HEK293 (cell line): ENCODE data around the gene BBS7.

Experiments
- CTCF ChIA-PET: fragments of 350-600 bp; formaldehyde crosslinking; extraction: SDS; loops from one replicate; lab custom pipeline; 2021; ENCODE audit warnings: antibody characterized with exemption; lab: Yijun Ruan, JAX
- POLR2A ChIA-PET: fragments of 300-600 bp; formaldehyde crosslinking; extraction: SDS; loops from one replicate; lab custom pipeline; 2020; ENCODE audit warnings: antibody characterized with exemption, inconsistent platforms; lab: Yijun Ruan, JAX
- H3K27ac ChIP-seq: fragments of 200-500 bp; sonication (Bioruptor generic); 2 replicates; pipeline ENCODE4 v1.5.1; 2014; ENCODE audit warnings: low read depth, low read length, control low read depth, inconsistent platforms; ENCODE audit errors: extremely low read depth
- H3K36me3 ChIP-seq, 2 experiments: fragments of 200-500 bp in 1 of 2; sonication (Bioruptor generic) in 1 of 2; 1 replicate in 1 of 2; 2 replicates in 1 of 2; pipeline ENCODE4 v1.5.1; 2014 to 2017; ENCODE audit warnings: inconsistent platforms in 2 of 2, low read length in 2 of 2; ENCODE audit not compliant: control insufficient read depth in 2 of 2, insufficient read depth in 1 of 2
- H3K4me1 ChIP-seq: fragments of 200-500 bp; sonication (Bioruptor generic); 2 replicates; pipeline ENCODE4 v1.5.1; 2014; ENCODE audit warnings: mild to moderate bottlenecking, low read length, inconsistent platforms; ENCODE audit not compliant: control insufficient read depth, insufficient read depth
- H3K4me3 ChIP-seq: 2 replicates; pipeline ENCODE4 v1.5.1; 2011; ENCODE audit warnings: low read depth, mild to moderate bottlenecking, control low read depth, low read length, moderate library complexity
- H3K9me3 ChIP-seq: fragments of 200-500 bp; sonication (Bioruptor generic); 2 replicates; pipeline ENCODE4 v1.5.1; 2014; ENCODE audit warnings: low read depth, low read length, inconsistent platforms; ENCODE audit not compliant: control insufficient read depth, insufficient read depth
- ATF2 ChIP-seq: fragments of 450-650 bp; formaldehyde crosslinking; IDR thresholded peaks from 2 replicates; pipeline ENCODE4 v1.5.1; 2016; ENCODE audit warnings: missing biosample characterization, missing genetic modification characterization, low read depth
- BCL6B ChIP-seq: fragments of 450-650 bp; formaldehyde crosslinking; IDR thresholded peaks from 2 replicates; pipeline ENCODE4 v1.5.1; 2017; ENCODE audit warnings: missing biosample characterization, missing genetic modification characterization
- KLF7 ChIP-seq: fragments of 450-650 bp; formaldehyde crosslinking; IDR thresholded peaks from 2 replicates; pipeline ENCODE4 v1.5.1; 2016; ENCODE audit warnings: missing biosample characterization, missing genetic modification characterization, borderline replicate concordance
- PATZ1 ChIP-seq: fragments of 450-650 bp; formaldehyde crosslinking; IDR thresholded peaks from 2 replicates; pipeline ENCODE4 v1.5.1; 2016; ENCODE audit warnings: missing biosample characterization, missing genetic modification characterization
- PRDM1 ChIP-seq: fragments of 450-650 bp; formaldehyde crosslinking; IDR thresholded peaks from 2 replicates; pipeline ENCODE4; 2016; ENCODE audit warnings: missing biosample characterization, missing genetic modification characterization
- WT1 ChIP-seq: fragments of 450-650 bp; formaldehyde crosslinking; IDR thresholded peaks from 2 replicates; pipeline ENCODE4 v1.5.1; 2016; ENCODE audit warnings: missing biosample characterization, missing genetic modification characterization
- ZNF148 ChIP-seq: fragments of 450-650 bp; formaldehyde crosslinking; IDR thresholded peaks from 2 replicates; pipeline ENCODE4 v1.5.0; 2017; ENCODE audit warnings: missing biosample characterization, missing genetic modification characterization, borderline replicate concordance
- ZNF248 ChIP-seq: fragments of 450-650 bp; formaldehyde crosslinking; IDR thresholded peaks from 2 replicates; pipeline ENCODE4 v1.5.1; 2017; ENCODE audit warnings: missing biosample characterization, missing genetic modification characterization
- ZNF274 ChIP-seq, 2 experiments: fragments of 200-500 bp in 1 of 2; fragments of 450-650 bp in 1 of 2; sonication (Bioruptor generic) in 1 of 2; formaldehyde crosslinking in 1 of 2; IDR thresholded peaks; 2 replicates each; pipeline versions ENCODE4 v1.5.1 to v1.6.1; 2014 to 2016; ENCODE audit warnings: borderline replicate concordance in 1 of 2, inconsistent platforms in 1 of 2, low read length in 1 of 2, missing biosample characterization in 1 of 2, missing genetic modification characterization in 1 of 2
- ZNF292 ChIP-seq: fragments of 450-650 bp; formaldehyde crosslinking; IDR thresholded peaks from 2 replicates; pipeline ENCODE4 v1.5.1; 2016; ENCODE audit warnings: low read depth, missing biosample characterization, missing genetic modification characterization, borderline replicate concordance
- ZNF514 ChIP-seq: fragments of 450-650 bp; formaldehyde crosslinking; IDR thresholded peaks from 2 replicates; pipeline ENCODE4 v1.5.1; 2016; ENCODE audit warnings: missing biosample characterization, missing genetic modification characterization
- ZNF561 ChIP-seq: fragments of 450-650 bp; IDR thresholded peaks from 2 replicates; pipeline ENCODE4 v1.5.1; 2018; ENCODE audit warnings: missing biosample characterization, missing genetic modification characterization, borderline replicate concordance
- ZNF623 ChIP-seq: fragments of 450-650 bp; formaldehyde crosslinking; IDR thresholded peaks from 2 replicates; pipeline ENCODE4 v1.5.1; 2016; ENCODE audit warnings: missing biosample characterization, missing genetic modification characterization
- ZNF654 ChIP-seq: fragments of 450-650 bp; formaldehyde crosslinking; IDR thresholded peaks from 2 replicates; pipeline ENCODE4 v1.5.1; 2016; ENCODE audit warnings: low read depth, missing biosample characterization, missing genetic modification characterization
- ZNF658 ChIP-seq: fragments of 450-650 bp; formaldehyde crosslinking; IDR thresholded peaks from 2 replicates; pipeline ENCODE4; 2016; ENCODE audit warnings: missing biosample characterization, missing genetic modification characterization
- ZSCAN18 ChIP-seq: fragments of 450-650 bp; formaldehyde crosslinking; IDR thresholded peaks from 2 replicates; pipeline ENCODE4 v1.5.1; 2016; ENCODE audit warnings: missing biosample characterization, missing genetic modification characterization
- TF ChIP-seq, protein P1 (sequence below): fragments of 450-650 bp; formaldehyde crosslinking; IDR thresholded peaks from 2 replicates; pipeline ENCODE4 v1.5.1; 2016; ENCODE audit warnings: missing biosample characterization, missing genetic modification characterization
- TF ChIP-seq, protein P2 (sequence below): fragments of 450-650 bp; formaldehyde crosslinking; IDR thresholded peaks from 2 replicates; pipeline ENCODE4 v1.5.1; 2016; ENCODE audit warnings: missing biosample characterization, missing genetic modification characterization, low read depth
- TF ChIP-seq, protein P3 (sequence below): fragments of 450-650 bp; formaldehyde crosslinking; IDR thresholded peaks from 2 replicates; pipeline ENCODE4 v1.5.1; 2016; ENCODE audit warnings: missing biosample characterization, missing genetic modification characterization

BBS7 gene

DNA sequence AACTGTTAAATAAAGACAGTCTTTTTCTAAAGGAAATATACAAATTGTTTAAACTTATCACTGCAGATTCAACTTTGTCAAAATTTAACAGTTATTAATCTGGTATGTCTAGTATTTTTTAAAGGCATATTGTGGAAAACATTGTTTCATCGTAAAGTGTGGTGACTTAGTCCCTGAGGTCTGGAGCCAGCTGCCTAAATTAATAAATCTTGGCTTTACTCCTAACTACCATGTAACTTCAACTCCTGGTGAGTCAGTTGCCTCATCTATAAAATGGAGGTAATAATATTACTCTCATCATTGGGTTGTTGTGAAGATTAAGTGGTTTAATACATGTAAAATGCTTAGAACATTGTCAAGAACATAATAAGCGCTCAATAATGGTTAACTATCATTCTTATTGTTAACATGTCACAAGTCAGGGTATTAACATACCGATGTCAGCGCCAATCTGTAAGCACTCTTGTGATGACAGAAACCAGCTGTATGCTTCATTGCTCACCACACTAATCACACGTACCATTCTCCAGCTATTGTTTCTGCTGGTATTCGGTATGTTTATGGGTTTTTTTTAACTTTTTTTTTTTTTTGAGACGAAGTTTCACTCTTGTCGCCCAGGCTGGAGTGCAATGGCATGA lies 91.2 kb downstream of the BBS7 start:
- ChIA-PET POLR2A (no interaction called here), CTCF (interaction anchor here (0.6 kb wide), 1 partner anchor 14 kb away, joined by 3 read pairs; the partner anchor contains the start of gene SMIM43)
- no peaks in the 10 kb centered on the region for H3K36me3 ChIP-seq
- H3K27ac ChIP-seq = no peak overlapping the region
- no peaks in the 10 kb centered on the region for H3K9me3 ChIP-seq
- H3K4me3 ChIP-seq = no peak overlapping the region
- no peaks in the 10 kb centered on the region for H3K4me1 ChIP-seq
- no peak for TF ChIP-seq ZNF292 (tag by site-specific recombination)
- no peak for TF ChIP-seq ZNF148
- no peak for TF ChIP-seq ZNF248 (tag by site-specific recombination)
- no peak for TF ChIP-seq WT1
- TF ChIP-seq, protein P1, sequence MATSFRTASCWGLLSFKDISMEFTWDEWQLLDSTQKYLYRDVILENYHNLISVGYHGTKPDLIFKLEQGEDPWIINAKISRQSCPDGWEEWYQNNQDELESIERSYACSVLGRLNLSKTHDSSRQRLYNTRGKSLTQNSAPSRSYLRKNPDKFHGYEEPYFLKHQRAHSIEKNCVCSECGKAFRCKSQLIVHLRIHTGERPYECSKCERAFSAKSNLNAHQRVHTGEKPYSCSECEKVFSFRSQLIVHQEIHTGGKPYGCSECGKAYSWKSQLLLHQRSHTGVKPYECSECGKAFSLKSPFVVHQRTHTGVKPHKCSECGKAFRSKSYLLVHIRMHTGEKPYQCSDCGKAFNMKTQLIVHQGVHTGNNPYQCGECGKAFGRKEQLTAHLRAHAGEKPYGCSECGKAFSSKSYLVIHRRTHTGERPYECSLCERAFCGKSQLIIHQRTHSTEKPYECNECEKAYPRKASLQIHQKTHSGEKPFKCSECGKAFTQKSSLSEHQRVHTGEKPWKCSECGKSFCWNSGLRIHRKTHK (tag by site-specific recombination) = no peak
- no peak for TF ChIP-seq KLF7 (tag by site-specific recombination)
- no peak for TF ChIP-seq PRDM1 (tag by site-specific recombination)
- TF ChIP-seq ZNF561 (tag by site-specific recombination) = no peak
- TF ChIP-seq, protein P2, sequence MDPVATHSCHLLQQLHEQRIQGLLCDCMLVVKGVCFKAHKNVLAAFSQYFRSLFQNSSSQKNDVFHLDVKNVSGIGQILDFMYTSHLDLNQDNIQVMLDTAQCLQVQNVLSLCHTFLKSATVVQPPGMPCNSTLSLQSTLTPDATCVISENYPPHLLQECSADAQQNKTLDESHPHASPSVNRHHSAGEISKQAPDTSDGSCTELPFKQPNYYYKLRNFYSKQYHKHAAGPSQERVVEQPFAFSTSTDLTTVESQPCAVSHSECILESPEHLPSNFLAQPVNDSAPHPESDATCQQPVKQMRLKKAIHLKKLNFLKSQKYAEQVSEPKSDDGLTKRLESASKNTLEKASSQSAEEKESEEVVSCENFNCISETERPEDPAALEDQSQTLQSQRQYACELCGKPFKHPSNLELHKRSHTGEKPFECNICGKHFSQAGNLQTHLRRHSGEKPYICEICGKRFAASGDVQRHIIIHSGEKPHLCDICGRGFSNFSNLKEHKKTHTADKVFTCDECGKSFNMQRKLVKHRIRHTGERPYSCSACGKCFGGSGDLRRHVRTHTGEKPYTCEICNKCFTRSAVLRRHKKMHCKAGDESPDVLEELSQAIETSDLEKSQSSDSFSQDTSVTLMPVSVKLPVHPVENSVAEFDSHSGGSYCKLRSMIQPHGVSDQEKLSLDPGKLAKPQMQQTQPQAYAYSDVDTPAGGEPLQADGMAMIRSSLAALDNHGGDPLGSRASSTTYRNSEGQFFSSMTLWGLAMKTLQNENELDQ (tag by site-specific recombination) = no peak
- no peak for TF ChIP-seq ZNF274 (IDR thresholded peaks at IDR 0.05; ENCODE audit: low read length)
- TF ChIP-seq ZNF274 (tag by site-specific recombination; IDR thresholded peaks at IDR 0.05; ENCODE audit: borderline replicate concordance) = no peak
- no peak for TF ChIP-seq ZNF514 (tag by site-specific recombination)
- no peak for TF ChIP-seq ZNF658 (tag by site-specific recombination)
- TF ChIP-seq ZNF654 = no peak
- TF ChIP-seq BCL6B (tag by site-specific recombination) = no peak
- no peak for TF ChIP-seq ZSCAN18 (tag by site-specific recombination)
- no peak for TF ChIP-seq ATF2 (tag by site-specific recombination)
- no peak for TF ChIP-seq ZNF623 (tag by site-specific recombination)
- TF ChIP-seq PATZ1 = no peak
- TF ChIP-seq, protein P3, sequence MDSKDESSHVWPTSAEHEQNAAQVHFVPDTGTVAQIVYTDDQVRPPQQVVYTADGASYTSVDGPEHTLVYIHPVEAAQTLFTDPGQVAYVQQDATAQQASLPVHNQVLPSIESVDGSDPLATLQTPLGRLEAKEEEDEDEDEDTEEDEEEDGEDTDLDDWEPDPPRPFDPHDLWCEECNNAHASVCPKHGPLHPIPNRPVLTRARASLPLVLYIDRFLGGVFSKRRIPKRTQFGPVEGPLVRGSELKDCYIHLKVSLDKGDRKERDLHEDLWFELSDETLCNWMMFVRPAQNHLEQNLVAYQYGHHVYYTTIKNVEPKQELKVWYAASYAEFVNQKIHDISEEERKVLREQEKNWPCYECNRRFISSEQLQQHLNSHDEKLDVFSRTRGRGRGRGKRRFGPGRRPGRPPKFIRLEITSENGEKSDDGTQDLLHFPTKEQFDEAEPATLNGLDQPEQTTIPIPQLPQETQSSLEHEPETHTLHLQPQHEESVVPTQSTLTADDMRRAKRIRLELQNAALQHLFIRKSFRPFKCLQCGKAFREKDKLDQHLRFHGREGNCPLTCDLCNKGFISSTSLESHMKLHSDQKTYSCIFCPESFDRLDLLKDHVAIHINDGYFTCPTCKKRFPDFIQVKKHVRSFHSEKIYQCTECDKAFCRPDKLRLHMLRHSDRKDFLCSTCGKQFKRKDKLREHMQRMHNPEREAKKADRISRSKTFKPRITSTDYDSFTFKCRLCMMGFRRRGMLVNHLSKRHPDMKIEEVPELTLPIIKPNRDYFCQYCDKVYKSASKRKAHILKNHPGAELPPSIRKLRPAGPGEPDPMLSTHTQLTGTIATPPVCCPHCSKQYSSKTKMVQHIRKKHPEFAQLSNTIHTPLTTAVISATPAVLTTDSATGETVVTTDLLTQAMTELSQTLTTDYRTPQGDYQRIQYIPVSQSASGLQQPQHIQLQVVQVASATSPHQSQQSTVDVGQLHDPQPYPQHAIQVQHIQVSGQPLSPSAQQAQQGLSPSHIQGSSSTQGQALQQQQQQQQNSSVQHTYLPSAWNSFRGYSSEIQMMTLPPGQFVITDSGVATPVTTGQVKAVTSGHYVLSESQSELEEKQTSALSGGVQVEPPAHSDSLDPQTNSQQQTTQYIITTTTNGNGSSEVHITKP = no peak
